GM18498 (cell line): Measurements from ENCODE around the gene DNAJB6.
A peak's percentile ranks its signal among the peaks of the same experiment; 100 is the strongest.

Experiments
- ATAC-seq: cut with Tn5 transposase; IDR thresholded peaks from one replicate; pipeline ENCODE4 v1.9.1; 2021; ENCODE audit warnings: mild to moderate bottlenecking, moderate library complexity; ENCODE audit not compliant: unreplicated experiment

DNAJB6 gene

GRCh38 chr7:157425137-157425731, 88.4 kb downstream of the DNAJB6 start:
- no peak for ATAC-seq

- ATAC-seq: no peak
Measured at GRCh38 chr7:157425761-157426160, 89.0 kb downstream of the DNAJB6 start.

GRCh38 chr7:157426463-157427301, 89.9 kb downstream of the DNAJB6 start:
- no peak for ATAC-seq

GRCh38 chr7:157427811-157428553, 91.2 kb downstream of the DNAJB6 start:
- no peak for ATAC-seq

GRCh38 chr7:157428554-157428945, 91.7 kb downstream of the DNAJB6 start:
- no peak for ATAC-seq

GRCh38 chr7:157429001-157429679, 92.3 kb downstream of the DNAJB6 start:
- no peak for ATAC-seq

- no peak for ATAC-seq
Measured at GRCh38 chr7:157429680-157430224, 92.9 kb downstream of the DNAJB6 start.

- ATAC-seq: no peak
Measured at GRCh38 chr7:157430721-157431120, 93.9 kb downstream of the DNAJB6 start.

GRCh38 chr7:157431173-157431950, 94.6 kb downstream of the DNAJB6 start:
- ATAC-seq: no peak

- ATAC-seq: no peak
Measured at GRCh38 chr7:157431951-157432540, 95.2 kb downstream of the DNAJB6 start.

- no peak for ATAC-seq
Measured at GRCh38 chr7:157432541-157432956, 95.7 kb downstream of the DNAJB6 start.

GRCh38 chr7:157432957-157433576, 96.3 kb downstream of the DNAJB6 start:
- ATAC-seq: peak; percentile 53

GRCh38 chr7:157433628-157434027, 96.8 kb downstream of the DNAJB6 start:
- no peak for ATAC-seq

- no peak for ATAC-seq
Measured at GRCh38 chr7:157434231-157434630, 97.4 kb downstream of the DNAJB6 start.

GRCh38 chr7:157434701-157435100, 97.9 kb downstream of the DNAJB6 start:
- ATAC-seq: no peak

GRCh38 chr7:157436076-157436475, 99.3 kb downstream of the DNAJB6 start:
- ATAC-seq: no peak

GRCh38 chr7:157436763-157437480, 100.1 kb downstream of the DNAJB6 start:
- ATAC-seq: no peak

GRCh38 chr7:157437519-157438061, 100.8 kb downstream of the DNAJB6 start:
- ATAC-seq: no peak
